ENCODE measurements around the gene NTM. TPM values are rescaled to one million over a fixed set of nuclear protein-coding genes. Genes with fewer than 3 reads are reported as not detected.

Gene NTM
- polyA plus RNA-seq, 1 donor from 2014 or later, result 39.4 TPM

- Histone ChIP-seq H3K4me2 (ENCODE audit: low read length) (no peak overlapping the region), H3K9ac (ENCODE audit: low read length) (no peak overlapping the region), H3K27ac (ENCODE audit: low read length) (no peak overlapping the region), H3K36me3 (ENCODE audit: insufficient read depth, low read length) (no peaks in the 10 kb centered on the region), H3K27me3 (ENCODE audit: insufficient read depth, low read depth, low read length) (no peaks in the 10 kb centered on the region), H3K9me3 (ENCODE audit: low read length) (no peaks in the 10 kb centered on the region), H2AFZ (ENCODE audit: low read depth, low read length) (no peak overlapping the region), H4K20me1 (ENCODE audit: insufficient read depth) (no peaks in the 10 kb centered on the region), H3K79me2 (replicated peaks; ENCODE audit: insufficient read depth, low read length) (no peaks in the 10 kb centered on the region), H3F3A (ENCODE audit: insufficient read depth, low read length, poor library complexity, severe bottlenecking) (no peaks in the 10 kb centered on the region), H3K4me3 (ENCODE audit: low read length) (no peak overlapping the region), H3K9me2 (ENCODE audit: insufficient read depth, low read length) (no peaks in the 10 kb centered on the region)
- TF ChIP-seq POLR2AphosphoS5 (IDR thresholded peaks at IDR 0.05) (no peak), TAF1 (IDR thresholded peaks at IDR 0.05; ENCODE audit: low read depth) (no peak), CTCF (IDR thresholded peaks at IDR 0.05; ENCODE audit: poor library complexity, severe bottlenecking) (no peak), EZH2 (IDR thresholded peaks at IDR 0.05; ENCODE audit: borderline replicate concordance, insufficient read depth, low read length, poor library complexity, severe bottlenecking) (no peak), MXI1 (conservative IDR thresholded peaks at IDR 0.05; ENCODE audit: poor library complexity, severe bottlenecking) (no peak), EP300 (conservative IDR thresholded peaks at IDR 0.05; ENCODE audit: poor library complexity, severe bottlenecking) (no peak), REST (IDR thresholded peaks at IDR 0.05; ENCODE audit: borderline replicate concordance) (no peak), SMC3 (conservative IDR thresholded peaks at IDR 0.05; ENCODE audit: poor library complexity) (no peak), RAD21 (conservative IDR thresholded peaks at IDR 0.05) (no peak)
Measured at GRCh38 chr11:131841925-131842635, 471.7 kb downstream of the NTM start.

GRCh38 chr11:131845255-131845654 is 474.8 kb downstream of the NTM start:
- Histone ChIP-seq H3K9me3 (ENCODE audit: low read length) (no peaks in the 10 kb centered on the region), H3K9me2 (ENCODE audit: insufficient read depth, low read length) (no peaks in the 10 kb centered on the region), H3K79me2 (replicated peaks; ENCODE audit: insufficient read depth, low read length) (no peaks in the 10 kb centered on the region), H3K27ac (ENCODE audit: low read length) (no peak overlapping the region), H3K4me3 (ENCODE audit: low read length) (no peak overlapping the region), H3K27me3 (ENCODE audit: insufficient read depth, low read depth, low read length) (no peaks in the 10 kb centered on the region), H3K4me2 (ENCODE audit: low read length) (no peak overlapping the region), H4K20me1 (ENCODE audit: insufficient read depth) (no peaks in the 10 kb centered on the region), H3F3A (ENCODE audit: insufficient read depth, low read length, poor library complexity, severe bottlenecking) (no peaks in the 10 kb centered on the region), H2AFZ (ENCODE audit: low read depth, low read length) (no peak overlapping the region), H3K36me3 (ENCODE audit: insufficient read depth, low read length) (no peaks in the 10 kb centered on the region), H3K9ac (ENCODE audit: low read length) (no peak overlapping the region)
- TF ChIP-seq EP300 (conservative IDR thresholded peaks at IDR 0.05; ENCODE audit: poor library complexity, severe bottlenecking), result no peak
- no peak for TF ChIP-seq EZH2 (IDR thresholded peaks at IDR 0.05; ENCODE audit: borderline replicate concordance, insufficient read depth, low read length, poor library complexity, severe bottlenecking)
- TF ChIP-seq MXI1 (conservative IDR thresholded peaks at IDR 0.05; ENCODE audit: poor library complexity, severe bottlenecking), result no peak
- TF ChIP-seq POLR2AphosphoS5 (IDR thresholded peaks at IDR 0.05), result no peak
- no peak for TF ChIP-seq TAF1 (IDR thresholded peaks at IDR 0.05; ENCODE audit: low read depth)
- TF ChIP-seq CTCF (IDR thresholded peaks at IDR 0.05; ENCODE audit: poor library complexity, severe bottlenecking), result no peak
- no peak for TF ChIP-seq SMC3 (conservative IDR thresholded peaks at IDR 0.05; ENCODE audit: poor library complexity)
- TF ChIP-seq RAD21 (conservative IDR thresholded peaks at IDR 0.05), result no peak
- no peak for TF ChIP-seq REST (IDR thresholded peaks at IDR 0.05; ENCODE audit: borderline replicate concordance)

Data from neural cell (in vitro differentiated cells).